ENCODE results near the gene ZFYVE27.

The ZFYVE27 gene

GRCh38 chr10:97752956-97753355 lies 16.0 kb downstream of the ZFYVE27 start:
- peaks cover 17% of the 10 kb centered on the region for H3K36me3 ChIP-seq (replicated peaks; ENCODE audit: low read depth, low read length)

GRCh38 chr10:97754726-97755125 lies 17.8 kb downstream of the ZFYVE27 start:
- H3K9ac ChIP-seq (ENCODE audit: low read length), result no peak overlapping the region
- no peak overlapping the region for H3K4me2 ChIP-seq (ENCODE audit: low read length)
- no peaks in the 10 kb centered on the region for H3K4me1 ChIP-seq (ENCODE audit: low read length)
- H3K36me3 ChIP-seq (replicated peaks; ENCODE audit: low read depth, low read length), result peaks cover 19% of the 10 kb centered on the region
- H2AFZ ChIP-seq (ENCODE audit: low read depth, low read length), result no peak overlapping the region
- H4K20me1 ChIP-seq (ENCODE audit: insufficient read depth, low read length), result no peaks in the 10 kb centered on the region
- H3K4me3 ChIP-seq (ENCODE audit: low read length), result no peak overlapping the region
- H3K9me3 ChIP-seq (ENCODE audit: insufficient read depth, low read length), result no peaks in the 10 kb centered on the region
- no peak for TF ChIP-seq EZH2phosphoT487 (IDR thresholded peaks at IDR 0.05; ENCODE audit: low read depth)
- TF ChIP-seq, protein P1, sequence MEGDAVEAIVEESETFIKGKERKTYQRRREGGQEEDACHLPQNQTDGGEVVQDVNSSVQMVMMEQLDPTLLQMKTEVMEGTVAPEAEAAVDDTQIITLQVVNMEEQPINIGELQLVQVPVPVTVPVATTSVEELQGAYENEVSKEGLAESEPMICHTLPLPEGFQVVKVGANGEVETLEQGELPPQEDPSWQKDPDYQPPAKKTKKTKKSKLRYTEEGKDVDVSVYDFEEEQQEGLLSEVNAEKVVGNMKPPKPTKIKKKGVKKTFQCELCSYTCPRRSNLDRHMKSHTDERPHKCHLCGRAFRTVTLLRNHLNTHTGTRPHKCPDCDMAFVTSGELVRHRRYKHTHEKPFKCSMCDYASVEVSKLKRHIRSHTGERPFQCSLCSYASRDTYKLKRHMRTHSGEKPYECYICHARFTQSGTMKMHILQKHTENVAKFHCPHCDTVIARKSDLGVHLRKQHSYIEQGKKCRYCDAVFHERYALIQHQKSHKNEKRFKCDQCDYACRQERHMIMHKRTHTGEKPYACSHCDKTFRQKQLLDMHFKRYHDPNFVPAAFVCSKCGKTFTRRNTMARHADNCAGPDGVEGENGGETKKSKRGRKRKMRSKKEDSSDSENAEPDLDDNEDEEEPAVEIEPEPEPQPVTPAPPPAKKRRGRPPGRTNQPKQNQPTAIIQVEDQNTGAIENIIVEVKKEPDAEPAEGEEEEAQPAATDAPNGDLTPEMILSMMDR (IDR thresholded peaks at IDR 0.05; ENCODE audit: low read depth, low read length), result no peak
- H3K27me3 ChIP-seq (ENCODE audit: low read depth, low read length), result no peaks in the 10 kb centered on the region
- no peaks in the 10 kb centered on the region for H3K79me2 ChIP-seq (ENCODE audit: low read length)
- H3K27ac ChIP-seq (ENCODE audit: low read length), result no peak overlapping the region

More at GRCh38 chr10:97752956-97753355, 16.0 kb downstream of the ZFYVE27 start:
- H3K9me3 ChIP-seq (ENCODE audit: insufficient read depth, low read length), result no peaks in the 10 kb centered on the region
- no peaks in the 10 kb centered on the region for H3K27me3 ChIP-seq (ENCODE audit: low read depth, low read length)
- no peak overlapping the region for H3K27ac ChIP-seq (ENCODE audit: low read length)
- H4K20me1 ChIP-seq (ENCODE audit: insufficient read depth, low read length), result no peaks in the 10 kb centered on the region
- TF ChIP-seq, protein P1 (IDR thresholded peaks at IDR 0.05; ENCODE audit: low read depth, low read length), result no peak
- no peak overlapping the region for H3K4me2 ChIP-seq (ENCODE audit: low read length)
- H2AFZ ChIP-seq (ENCODE audit: low read depth, low read length), result no peak overlapping the region
- no peak overlapping the region for H3K9ac ChIP-seq (ENCODE audit: low read length)
- H3K4me3 ChIP-seq (ENCODE audit: low read length), result no peak overlapping the region
- no peaks in the 10 kb centered on the region for H3K79me2 ChIP-seq (ENCODE audit: low read length)
- no peaks in the 10 kb centered on the region for H3K4me1 ChIP-seq (ENCODE audit: low read length)

DNA sequence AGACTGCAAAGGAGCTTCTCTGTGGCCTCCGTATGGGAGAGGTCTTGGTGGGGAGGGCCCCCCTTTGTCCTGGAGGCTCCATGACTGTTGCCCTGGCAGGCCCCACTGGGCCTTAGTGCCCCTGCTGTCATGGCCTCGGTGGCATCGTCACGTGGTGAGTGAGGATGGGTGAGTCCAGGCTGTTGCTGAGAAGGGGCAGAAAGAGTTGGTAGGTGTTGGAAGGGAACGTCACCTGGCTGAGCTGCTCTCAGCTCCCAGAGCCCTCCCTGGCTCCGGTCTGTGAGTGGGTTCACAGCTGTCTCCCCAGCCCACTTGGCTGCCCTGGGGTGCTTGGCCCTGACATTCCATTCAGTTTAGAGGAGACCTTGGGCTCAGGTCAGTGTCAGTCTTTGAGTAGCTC lies 18.8 kb downstream of the ZFYVE27 start:
- Histone ChIP-seq H3K27me3 (ENCODE audit: low read depth, low read length) (no peaks in the 10 kb centered on the region), H3K4me1 (ENCODE audit: low read length) (no peaks in the 10 kb centered on the region), H3K79me2 (ENCODE audit: low read length) (no peaks in the 10 kb centered on the region), H3K27ac (ENCODE audit: low read length) (no peak overlapping the region), H2AFZ (ENCODE audit: low read depth, low read length) (no peak overlapping the region), H3K4me2 (ENCODE audit: low read length) (no peak overlapping the region), H3K4me3 (ENCODE audit: low read length) (no peak overlapping the region), H3K9me3 (ENCODE audit: insufficient read depth, low read length) (no peaks in the 10 kb centered on the region), H4K20me1 (ENCODE audit: insufficient read depth, low read length) (no peaks in the 10 kb centered on the region), H3K36me3 (replicated peaks; ENCODE audit: low read depth, low read length) (peaks cover 23% of the 10 kb centered on the region), H3K9ac (ENCODE audit: low read length) (no peak overlapping the region)
- TF ChIP-seq, protein P1 (IDR thresholded peaks at IDR 0.05; ENCODE audit: low read depth, low read length), result no peak
- no peak for TF ChIP-seq EZH2phosphoT487 (IDR thresholded peaks at IDR 0.05; ENCODE audit: low read depth)

GRCh38 chr10:97757471-97757870 lies 20.5 kb downstream of the ZFYVE27 start:
- no peaks in the 10 kb centered on the region for H3K79me2 ChIP-seq (ENCODE audit: low read length)
- H2AFZ ChIP-seq (ENCODE audit: low read depth, low read length), result no peak overlapping the region
- H3K27me3 ChIP-seq (ENCODE audit: low read depth, low read length), result no peaks in the 10 kb centered on the region
- no peak overlapping the region for H3K27ac ChIP-seq (ENCODE audit: low read length)
- H3K9ac ChIP-seq (ENCODE audit: low read length), result no peak overlapping the region
- H3K4me1 ChIP-seq (ENCODE audit: low read length), result no peaks in the 10 kb centered on the region
- no peaks in the 10 kb centered on the region for H4K20me1 ChIP-seq (ENCODE audit: insufficient read depth, low read length)
- no peaks in the 10 kb centered on the region for H3K9me3 ChIP-seq (ENCODE audit: insufficient read depth, low read length)
- no peak overlapping the region for H3K4me3 ChIP-seq (ENCODE audit: low read length)
- TF ChIP-seq, protein P1 (IDR thresholded peaks at IDR 0.05; ENCODE audit: low read depth, low read length), result no peak
- TF ChIP-seq EZH2phosphoT487 (IDR thresholded peaks at IDR 0.05; ENCODE audit: low read depth), result no peak
- no peak overlapping the region for H3K4me2 ChIP-seq (ENCODE audit: low read length)
- H3K36me3 ChIP-seq (replicated peaks; ENCODE audit: low read depth, low read length), result peaks cover 23% of the 10 kb centered on the region
